ENCODE data around the gene EIPR1.
A peak's percentile ranks its signal among the peaks of the same experiment; 100 is the strongest.

The EIPR1 gene

DNA sequence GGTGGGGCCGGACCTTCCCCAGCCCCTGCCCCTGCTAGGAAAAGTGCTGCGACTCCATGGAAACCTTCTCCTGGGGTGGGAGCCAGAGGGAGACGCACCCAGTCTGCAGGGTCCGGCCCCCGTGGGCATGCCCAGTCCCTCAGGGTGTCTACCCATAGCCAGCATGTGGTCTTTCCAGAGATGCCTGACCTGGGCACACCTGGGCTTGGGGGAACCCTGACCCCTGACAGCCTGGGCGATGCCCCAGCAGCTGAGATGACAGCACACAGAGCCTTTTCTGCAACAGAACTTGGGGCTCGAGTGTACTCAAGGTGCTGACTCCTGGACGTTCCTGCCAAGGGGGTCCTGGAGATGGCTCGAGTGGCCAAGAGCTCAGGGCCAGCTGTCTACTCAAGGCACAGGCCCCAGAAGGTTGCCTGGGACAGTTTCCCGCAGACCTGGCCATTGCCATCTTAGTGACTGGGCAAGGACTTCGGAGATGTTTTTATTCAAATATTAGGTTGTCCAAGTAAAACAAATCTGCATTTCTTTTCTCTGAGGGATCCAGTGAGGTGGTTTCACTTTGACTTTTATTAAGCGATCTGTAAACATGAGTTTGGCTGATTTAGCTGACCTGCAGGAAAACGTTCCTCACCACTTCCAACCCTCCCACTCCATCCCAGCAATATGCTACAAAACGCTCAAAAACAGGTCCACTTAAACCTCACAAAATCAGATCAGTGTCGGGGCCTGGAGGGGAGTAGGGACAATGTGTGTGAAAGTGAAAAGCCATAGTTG is 228.0 kb downstream of the EIPR1 start:
- DNase-seq (ENCODE audit: low spot score), result no peak
- H3K4me3 ChIP-seq, result no peak overlapping the region
- H3K27ac ChIP-seq, result no peak overlapping the region
- TF ChIP-seq, protein P1, sequence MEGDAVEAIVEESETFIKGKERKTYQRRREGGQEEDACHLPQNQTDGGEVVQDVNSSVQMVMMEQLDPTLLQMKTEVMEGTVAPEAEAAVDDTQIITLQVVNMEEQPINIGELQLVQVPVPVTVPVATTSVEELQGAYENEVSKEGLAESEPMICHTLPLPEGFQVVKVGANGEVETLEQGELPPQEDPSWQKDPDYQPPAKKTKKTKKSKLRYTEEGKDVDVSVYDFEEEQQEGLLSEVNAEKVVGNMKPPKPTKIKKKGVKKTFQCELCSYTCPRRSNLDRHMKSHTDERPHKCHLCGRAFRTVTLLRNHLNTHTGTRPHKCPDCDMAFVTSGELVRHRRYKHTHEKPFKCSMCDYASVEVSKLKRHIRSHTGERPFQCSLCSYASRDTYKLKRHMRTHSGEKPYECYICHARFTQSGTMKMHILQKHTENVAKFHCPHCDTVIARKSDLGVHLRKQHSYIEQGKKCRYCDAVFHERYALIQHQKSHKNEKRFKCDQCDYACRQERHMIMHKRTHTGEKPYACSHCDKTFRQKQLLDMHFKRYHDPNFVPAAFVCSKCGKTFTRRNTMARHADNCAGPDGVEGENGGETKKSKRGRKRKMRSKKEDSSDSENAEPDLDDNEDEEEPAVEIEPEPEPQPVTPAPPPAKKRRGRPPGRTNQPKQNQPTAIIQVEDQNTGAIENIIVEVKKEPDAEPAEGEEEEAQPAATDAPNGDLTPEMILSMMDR (IDR thresholded peaks at IDR 0.05), result no peak

DNA sequence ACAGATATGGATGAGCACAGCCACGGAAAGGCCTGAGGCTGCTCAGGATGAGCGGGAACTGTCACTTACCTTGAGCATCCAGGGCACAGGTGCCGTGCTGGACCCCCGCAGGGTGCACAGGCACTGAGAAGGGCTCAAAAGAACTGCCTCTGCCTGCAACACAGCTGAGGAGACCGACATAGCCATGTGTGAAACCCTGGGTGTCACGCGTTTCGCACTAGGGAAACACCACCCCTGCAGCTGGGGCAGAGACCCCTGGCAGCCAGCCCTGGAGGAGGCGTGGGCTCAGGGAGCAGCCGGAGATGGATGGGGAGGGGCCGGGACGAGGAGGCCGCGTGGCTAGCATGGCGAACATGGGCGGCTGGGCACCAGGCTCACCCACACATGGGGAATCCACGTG is 228.9 kb downstream of the EIPR1 start:
- TF ChIP-seq, protein P1 (IDR thresholded peaks at IDR 0.05), result no peak
- no peak overlapping the region for H3K27ac ChIP-seq
- no peak for DNase-seq (ENCODE audit: low spot score)
- H3K4me3 ChIP-seq, result no peak overlapping the region

DNA sequence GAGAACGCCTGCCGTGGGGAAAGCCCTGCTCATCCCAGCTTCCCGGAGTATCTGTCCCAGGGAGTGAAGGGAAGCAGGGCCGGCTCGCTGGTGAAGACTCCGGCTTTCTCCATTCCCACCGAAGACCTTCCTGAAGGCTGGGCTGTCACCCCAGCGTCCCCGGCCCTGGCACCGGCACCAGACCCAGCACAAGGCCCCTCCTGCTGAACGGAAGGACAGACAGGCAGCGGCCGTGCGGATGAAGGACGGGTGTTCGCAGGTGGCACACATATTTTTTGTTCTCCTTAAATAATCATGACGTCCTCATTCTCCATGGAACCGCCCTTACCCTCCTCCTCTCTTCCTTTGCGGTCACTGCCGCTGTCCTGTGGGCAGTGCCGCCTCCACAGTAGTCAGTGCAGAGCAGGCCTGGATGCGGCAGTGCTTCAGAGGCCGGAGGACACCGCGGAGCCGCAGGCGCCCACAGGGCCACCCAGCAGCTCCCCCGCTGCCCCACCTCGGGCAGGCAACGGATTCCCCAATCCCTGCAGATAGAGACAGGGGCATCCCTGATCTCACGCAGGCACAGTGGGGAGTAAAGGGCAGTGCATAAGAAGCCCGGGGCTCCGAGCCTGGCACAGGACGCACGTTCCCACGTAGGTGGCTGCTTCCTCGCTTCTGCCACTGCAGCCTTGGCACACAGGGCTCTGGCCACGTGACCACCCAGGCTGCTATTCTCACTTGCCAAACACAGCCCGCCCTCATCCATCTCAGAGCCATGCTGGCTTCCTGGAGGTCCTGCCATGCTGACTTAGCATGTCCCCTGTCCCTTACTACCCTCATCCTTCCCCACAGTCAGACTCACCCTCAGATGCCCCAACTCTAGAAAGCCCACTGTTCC is 229.7 kb downstream of the EIPR1 start:
- no peak for DNase-seq (ENCODE audit: low spot score)
- TF ChIP-seq, protein P1 (IDR thresholded peaks at IDR 0.05), result no peak
- no peak overlapping the region for H3K27ac ChIP-seq
- no peak overlapping the region for H3K4me3 ChIP-seq

GRCh38 chr2:3146772-3147650 is 230.6 kb downstream of the EIPR1 start:
- no peak overlapping the region for H3K27ac ChIP-seq
- DNase-seq (ENCODE audit: low spot score), result peak; percentile 33

GRCh38 chr2:3146175-3146574 is 231.4 kb downstream of the EIPR1 start:
- H3K4me3 ChIP-seq, result no peak overlapping the region
- TF ChIP-seq, protein P1 (IDR thresholded peaks at IDR 0.05), result no peak
- no peak overlapping the region for H3K27ac ChIP-seq
- DNase-seq (ENCODE audit: low spot score), result no peak

More at GRCh38 chr2:3146772-3147650, 230.6 kb downstream of the EIPR1 start:
- TF ChIP-seq, protein P1 (IDR thresholded peaks at IDR 0.05), result no peak
- no peak overlapping the region for H3K4me3 ChIP-seq

- Histone ChIP-seq H3K4me3 (no peak overlapping the region), H3K27ac (no peak overlapping the region)
- DNase-seq (ENCODE audit: low spot score), result no peak
- TF ChIP-seq, protein P1 (IDR thresholded peaks at IDR 0.05), result no peak
Measured at GRCh38 chr2:3145471-3146021, 232.1 kb downstream of the EIPR1 start.
